ENCODE data around the gene PCDH1.
A peak's percentile ranks its signal among the peaks of the same experiment; 100 is the strongest.

The PCDH1 gene

GRCh38 chr5:141817631-141818030 lies 60.6 kb downstream of the PCDH1 start:
- no peak for FAIRE-seq
- DNase-seq (ENCODE audit: insufficient read length, low spot score): no peak

GRCh38 chr5:141816598-141817399 lies 61.4 kb downstream of the PCDH1 start:
- TF ChIP-seq, protein P1, sequence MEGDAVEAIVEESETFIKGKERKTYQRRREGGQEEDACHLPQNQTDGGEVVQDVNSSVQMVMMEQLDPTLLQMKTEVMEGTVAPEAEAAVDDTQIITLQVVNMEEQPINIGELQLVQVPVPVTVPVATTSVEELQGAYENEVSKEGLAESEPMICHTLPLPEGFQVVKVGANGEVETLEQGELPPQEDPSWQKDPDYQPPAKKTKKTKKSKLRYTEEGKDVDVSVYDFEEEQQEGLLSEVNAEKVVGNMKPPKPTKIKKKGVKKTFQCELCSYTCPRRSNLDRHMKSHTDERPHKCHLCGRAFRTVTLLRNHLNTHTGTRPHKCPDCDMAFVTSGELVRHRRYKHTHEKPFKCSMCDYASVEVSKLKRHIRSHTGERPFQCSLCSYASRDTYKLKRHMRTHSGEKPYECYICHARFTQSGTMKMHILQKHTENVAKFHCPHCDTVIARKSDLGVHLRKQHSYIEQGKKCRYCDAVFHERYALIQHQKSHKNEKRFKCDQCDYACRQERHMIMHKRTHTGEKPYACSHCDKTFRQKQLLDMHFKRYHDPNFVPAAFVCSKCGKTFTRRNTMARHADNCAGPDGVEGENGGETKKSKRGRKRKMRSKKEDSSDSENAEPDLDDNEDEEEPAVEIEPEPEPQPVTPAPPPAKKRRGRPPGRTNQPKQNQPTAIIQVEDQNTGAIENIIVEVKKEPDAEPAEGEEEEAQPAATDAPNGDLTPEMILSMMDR (IDR thresholded peaks at IDR 0.05; ENCODE audit: insufficient read depth, missing control alignments): no peak
- DNase-seq (ENCODE audit: insufficient read length, low spot score) (no peak), FAIRE-seq (no peak)

More at GRCh38 chr5:141817631-141818030, 60.6 kb downstream of the PCDH1 start:
- TF ChIP-seq, protein P1 (IDR thresholded peaks at IDR 0.05; ENCODE audit: insufficient read depth, missing control alignments): no peak

DNA sequence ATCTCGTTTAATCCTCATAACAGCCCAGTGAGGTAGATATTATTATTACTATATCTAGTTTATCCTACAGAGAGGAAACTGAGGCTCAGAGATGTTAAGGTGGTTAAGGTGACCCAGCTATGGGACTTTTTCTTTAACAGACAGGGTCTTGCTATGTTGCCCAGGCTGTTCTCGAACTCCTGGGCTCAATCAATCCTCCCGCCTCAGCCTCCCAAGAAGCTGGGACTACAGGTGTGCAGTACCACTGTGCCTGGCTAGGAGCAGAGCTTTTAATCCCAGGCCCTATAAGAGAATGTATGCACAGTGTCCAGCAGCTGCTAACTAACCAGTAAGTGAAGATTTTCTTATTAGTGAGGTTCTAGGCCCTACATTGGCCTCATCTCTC lies 62.4 kb downstream of the PCDH1 start:
- no peak for DNase-seq (ENCODE audit: insufficient read length, low spot score)
- TF ChIP-seq, protein P1 (IDR thresholded peaks at IDR 0.05; ENCODE audit: insufficient read depth, missing control alignments): no peak
- FAIRE-seq: no peak

- FAIRE-seq (no peak), DNase-seq (ENCODE audit: insufficient read length, low spot score) (no peak)
- TF ChIP-seq, protein P1 (IDR thresholded peaks at IDR 0.05; ENCODE audit: insufficient read depth, missing control alignments): no peak
Observed at GRCh38 chr5:141815051-141815795, 63.0 kb downstream of the PCDH1 start.

DNA sequence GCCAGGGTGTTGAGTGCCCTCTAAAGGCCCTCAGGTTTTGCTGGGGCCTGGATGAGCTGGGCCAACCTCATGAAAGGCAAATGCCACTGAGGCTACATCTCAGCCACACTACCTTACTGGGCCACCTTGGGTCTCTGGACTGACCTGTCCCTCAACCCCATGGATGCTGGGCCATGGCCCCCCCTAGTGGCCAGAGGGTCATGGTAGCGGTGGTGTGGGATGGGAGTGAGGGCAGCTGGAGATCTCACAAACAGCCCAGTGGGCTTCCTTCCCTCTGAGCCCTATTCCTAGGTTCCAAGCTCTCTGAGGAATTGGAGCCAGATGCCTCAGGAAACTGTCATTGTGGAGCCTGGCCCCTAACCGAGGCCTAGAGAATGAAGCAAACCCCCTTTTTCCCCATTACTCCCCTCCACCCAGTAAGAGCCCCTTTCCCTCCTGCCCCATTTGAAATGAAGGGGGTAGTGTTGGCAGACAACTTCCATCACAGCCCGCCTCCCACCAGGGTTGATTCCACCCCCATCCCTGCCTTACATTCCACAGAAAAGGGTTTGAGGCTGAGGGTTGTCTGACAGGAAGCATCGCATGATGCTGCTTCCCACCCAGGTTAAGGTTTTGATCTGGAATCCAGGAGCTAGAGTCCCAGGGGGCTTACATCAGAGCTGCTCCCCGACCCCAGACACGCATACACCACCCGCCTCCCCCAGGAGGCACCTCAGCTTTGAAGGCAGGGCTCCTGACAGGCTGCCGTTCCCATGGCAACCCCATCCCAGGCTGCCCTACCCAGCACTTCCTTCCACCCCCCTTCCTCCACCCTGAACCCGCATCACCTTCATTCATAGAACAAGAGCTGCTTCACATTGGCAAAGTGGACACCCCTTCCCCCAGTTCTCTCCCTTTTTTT lies 63.9 kb downstream of the PCDH1 start:
- FAIRE-seq: no peak
- TF ChIP-seq, protein P1 (IDR thresholded peaks at IDR 0.05; ENCODE audit: insufficient read depth, missing control alignments): peak; percentile 47
- DNase-seq (ENCODE audit: insufficient read length, low spot score): peak; percentile 72

- no peak for FAIRE-seq
Observed at GRCh38 chr5:141812512-141812911, 65.7 kb downstream of the PCDH1 start.

More at GRCh38 chr5:141812512-141812911, 65.7 kb downstream of the PCDH1 start:
- DNase-seq (ENCODE audit: insufficient read length, low spot score): no peak
- TF ChIP-seq, protein P1 (IDR thresholded peaks at IDR 0.05; ENCODE audit: insufficient read depth, missing control alignments): no peak
